ENCODE results near the gene ISYNA1. TPM values are rescaled to one million over a fixed set of nuclear protein-coding genes. Genes with fewer than 3 reads are reported as not detected.
A peak's percentile ranks its signal among the peaks of the same experiment; 100 is the strongest.

Gene ISYNA1
- 0.81 TPM for total RNA-seq (2013)
- polyA plus RNA-seq (1 to 10 TPM in 1 of 3 donors, not detected in 2; 3.7 TPM), polyA minus RNA-seq (5.5 and 7.0 TPM in 2 replicates), total RNA-seq (2.0 to 19.2 (median 5.9) reads per million in 11 experiments)

DNA sequence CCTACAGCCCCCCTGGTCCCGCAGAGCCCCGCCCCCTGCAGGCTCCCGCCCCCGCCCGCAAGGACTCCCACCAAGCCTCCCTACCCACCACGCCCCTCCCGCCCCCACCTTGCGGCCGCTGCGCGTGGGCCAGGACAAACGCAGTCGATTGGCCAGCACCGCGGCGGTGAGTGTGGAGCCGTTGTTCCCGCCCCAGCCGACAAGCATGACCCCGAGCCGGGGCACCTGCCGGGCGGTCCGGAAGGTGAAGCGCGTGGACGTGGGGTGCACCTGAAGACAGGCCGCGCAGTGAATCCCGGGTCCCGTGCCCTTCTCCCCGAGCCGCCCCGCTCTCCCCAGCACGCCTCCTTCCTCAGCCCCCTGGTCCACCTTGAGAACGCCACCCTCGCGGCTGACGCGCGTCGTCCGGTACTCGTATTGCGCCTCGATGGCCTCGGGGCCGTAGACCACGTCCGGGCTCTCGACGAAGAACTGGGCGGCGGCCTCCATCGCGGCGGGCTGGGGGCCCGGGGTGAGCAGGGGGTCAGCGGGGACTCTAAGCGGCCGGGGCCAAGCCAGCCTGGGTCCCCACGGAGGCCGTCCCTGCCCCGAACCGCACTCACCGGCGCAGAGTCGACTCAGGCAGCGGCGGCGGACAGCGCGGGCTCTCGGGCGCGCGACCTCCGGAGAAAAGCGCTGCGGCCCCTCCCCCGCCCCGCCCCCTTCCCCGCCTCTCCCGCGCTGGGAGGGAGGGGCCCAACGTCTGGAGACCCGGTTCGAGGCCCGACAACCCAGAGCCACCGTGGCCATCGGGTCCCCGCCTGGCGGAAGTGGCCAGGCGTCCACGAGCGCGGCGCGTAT is at the start of gene ISYNA1:
Gene ISYNA1, minus strand, starts transcription at position 643 of the 840 bp plus-strand sequence. Its CDS starts 154 bp downstream, at position 489.
- Histone ChIP-seq H4K20me1 (ENCODE audit: insufficient read depth, low read length) (peaks cover 78% of the 10 kb centered on the region), H3K4me2 (replicated peaks; ENCODE audit: extremely low read depth, low read length, poor library complexity, severe bottlenecking) (peak within 1 kb of the TSS; percentile 78), H3K4me3 (replicated peaks in 1 of 3; ENCODE audit: low read depth in 2 of 3, low read length in 3 of 3) (peak within 1 kb of the TSS; percentile 5 to 69 (median 26)), H3K27me3 (ENCODE audit: control insufficient read depth in 2 of 2, insufficient read depth in 2 of 2, low read length in 2 of 2) (peaks cover 0 to 44% of the 10 kb centered on the region in 2 donors), H3K9ac (ENCODE audit: insufficient read depth, low read length, poor library complexity, severe bottlenecking) (peak within 1 kb of the TSS; percentile 15), H3K36me3 (replicated peaks in 1 of 2; ENCODE audit: control insufficient read depth in 1 of 2, insufficient read depth in 2 of 2, low read length in 2 of 2) (peaks cover under 1 to 2% of the 10 kb centered on the region in 2 donors), H3K4me1 (ENCODE audit: control insufficient read depth in 1 of 2, insufficient read depth in 2 of 2, low read length in 2 of 2) (peaks cover 26 to 39% of the 10 kb centered on the region in 2 donors), H2AFZ (ENCODE audit: insufficient read depth, low read depth, low read length, poor library complexity, severe bottlenecking) (no peak within 1 kb of the TSS), H3K27ac (ENCODE audit: low read depth in 1 of 2, low read length in 2 of 2) (no peak within 1 kb of the TSS), H3K79me2 (ENCODE audit: insufficient read depth, low read length) (no peaks in the 10 kb centered on the region), H3K9me3 (replicated peaks in 1 of 2; ENCODE audit: control insufficient read depth in 1 of 2, insufficient read depth in 1 of 2, low read length in 2 of 2) (no peaks in the 10 kb centered on the region)
- H3K4me1 Mint-ChIP-seq, result peaks cover 32% of the 10 kb centered on the region
- peaks cover 24 to 70% (median 47%) of the 10 kb centered on the region in 3 donors for H3K27me3 Mint-ChIP-seq (ENCODE audit: low read depth in 3 of 3)
- under 1% methylated on average over 90 of the region's 99 CpGs for WGBS (ENCODE audit: insufficient coverage)
- no peak within 1 kb of the TSS for H3K27ac Mint-ChIP-seq
- peaks cover 0 to 8% (median 0%) of the 10 kb centered on the region in 7 donors for H3K9me3 Mint-ChIP-seq
- DNase-seq, result no peak
- peaks cover 7 to 14% of the 10 kb centered on the region in 2 donors for H3K36me3 Mint-ChIP-seq
- intact Hi-C loops (cut with micrococcal nuclease), result no loop called here
- H3K4me3 Mint-ChIP-seq, result peak within 1 kb of the TSS; percentile 69 to 78
- TF ChIP-seq, protein P1, sequence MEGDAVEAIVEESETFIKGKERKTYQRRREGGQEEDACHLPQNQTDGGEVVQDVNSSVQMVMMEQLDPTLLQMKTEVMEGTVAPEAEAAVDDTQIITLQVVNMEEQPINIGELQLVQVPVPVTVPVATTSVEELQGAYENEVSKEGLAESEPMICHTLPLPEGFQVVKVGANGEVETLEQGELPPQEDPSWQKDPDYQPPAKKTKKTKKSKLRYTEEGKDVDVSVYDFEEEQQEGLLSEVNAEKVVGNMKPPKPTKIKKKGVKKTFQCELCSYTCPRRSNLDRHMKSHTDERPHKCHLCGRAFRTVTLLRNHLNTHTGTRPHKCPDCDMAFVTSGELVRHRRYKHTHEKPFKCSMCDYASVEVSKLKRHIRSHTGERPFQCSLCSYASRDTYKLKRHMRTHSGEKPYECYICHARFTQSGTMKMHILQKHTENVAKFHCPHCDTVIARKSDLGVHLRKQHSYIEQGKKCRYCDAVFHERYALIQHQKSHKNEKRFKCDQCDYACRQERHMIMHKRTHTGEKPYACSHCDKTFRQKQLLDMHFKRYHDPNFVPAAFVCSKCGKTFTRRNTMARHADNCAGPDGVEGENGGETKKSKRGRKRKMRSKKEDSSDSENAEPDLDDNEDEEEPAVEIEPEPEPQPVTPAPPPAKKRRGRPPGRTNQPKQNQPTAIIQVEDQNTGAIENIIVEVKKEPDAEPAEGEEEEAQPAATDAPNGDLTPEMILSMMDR (IDR thresholded peaks at IDR 0.05), result no peak

DNA sequence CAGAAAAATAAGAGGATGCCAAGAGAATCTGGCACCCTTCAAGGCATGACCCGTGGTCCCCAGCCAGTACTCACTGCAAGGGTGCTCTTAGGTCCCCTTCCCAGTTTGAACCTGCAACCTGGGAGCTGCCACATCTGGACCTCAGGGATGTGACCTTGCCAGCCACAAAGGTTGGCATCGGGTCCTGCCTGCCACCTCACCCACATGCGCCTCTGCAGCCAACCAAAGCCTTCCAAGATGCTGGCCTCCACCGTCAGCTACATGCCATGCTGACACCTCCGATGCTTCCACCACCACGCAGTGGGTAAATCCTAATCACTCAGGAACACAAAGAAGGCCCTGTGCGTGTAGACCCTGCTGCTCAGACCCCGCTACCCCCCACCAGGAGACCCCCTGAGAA is 48.8 kb upstream of the ISYNA1 start:
- Mint-ChIP-seq H3K27me3 (ENCODE audit: low read depth in 3 of 3) (peaks cover 0 to 6% (median 0%) of the 10 kb centered on the region in 3 donors), H3K4me1 (peaks cover 87% of the 10 kb centered on the region), H3K27ac (peak overlapping the region; percentile 86 to 95 (median 92)), H3K36me3 (peaks cover 31 to 46% of the 10 kb centered on the region in 2 donors), H3K4me3 (peak overlapping the region; percentile 39 to 51), H3K9me3 (no peaks in the 10 kb centered on the region)
- Histone ChIP-seq H3K4me3 (replicated peaks in 1 of 3; ENCODE audit: low read depth in 2 of 3, low read length in 3 of 3) (peak overlapping the region in 1 of 3 experiments; percentile 41), H3K4me2 (replicated peaks; ENCODE audit: extremely low read depth, low read length, poor library complexity, severe bottlenecking) (peak overlapping the region; percentile 52), H3K9ac (ENCODE audit: insufficient read depth, low read length, poor library complexity, severe bottlenecking) (peak overlapping the region; percentile 68), H3K27ac (ENCODE audit: low read depth in 1 of 2, low read length in 2 of 2) (peak overlapping the region; percentile 79 to 97), H3K27me3 (ENCODE audit: control insufficient read depth in 2 of 2, insufficient read depth in 2 of 2, low read length in 2 of 2) (no peaks in the 10 kb centered on the region), H4K20me1 (ENCODE audit: insufficient read depth, low read length) (peaks cover 88% of the 10 kb centered on the region), H3K79me2 (ENCODE audit: insufficient read depth, low read length) (peaks cover 99% of the 10 kb centered on the region), H3K4me1 (ENCODE audit: control insufficient read depth in 1 of 2, insufficient read depth in 2 of 2, low read length in 2 of 2) (peaks cover 66 to 85% of the 10 kb centered on the region in 2 donors), H3K36me3 (replicated peaks in 1 of 2; ENCODE audit: control insufficient read depth in 1 of 2, insufficient read depth in 2 of 2, low read length in 2 of 2) (peaks cover 0 to 5% of the 10 kb centered on the region in 2 donors), H3K9me3 (replicated peaks in 1 of 2; ENCODE audit: control insufficient read depth in 1 of 2, insufficient read depth in 1 of 2, low read length in 2 of 2) (no peaks in the 10 kb centered on the region), H2AFZ (ENCODE audit: insufficient read depth, low read depth, low read length, poor library complexity, severe bottlenecking) (no peak overlapping the region)
- TF ChIP-seq, protein P1 (IDR thresholded peaks at IDR 0.05), result no peak
- 93% methylated on average over 8 of the region's 8 CpGs for WGBS (ENCODE audit: insufficient coverage)
- DNase-seq, result no peak
- intact Hi-C loops (cut with micrococcal nuclease), result loop anchor here in 1 of 2 donors (5.0 kb wide), 1 partner anchor 36 kb away; the partner anchor contains the start of gene ELL
